Hepatocyte (in vitro differentiated cells): ENCODE measurements around the gene CYGB.

Experiments used
- EZH2 ChIP-seq: fragments of 200-600 bp; sonication (generic); IDR thresholded peaks from 2 replicates; pipeline ENCODE4 v1.6.1; 2016; ENCODE audit warnings: antibody characterized with exemption, mild to moderate bottlenecking, borderline replicate concordance
- EZH2phosphoT487 ChIP-seq: fragments of 200-600 bp; sonication (generic); IDR thresholded peaks from one replicate; pipeline ENCODE4 v1.6.1; 2018; ENCODE audit warnings: antibody characterized with exemption, mild to moderate bottlenecking, low read depth, moderate library complexity; ENCODE audit not compliant: unreplicated experiment, severe bottlenecking
- TF ChIP-seq, protein P1 (sequence below): fragments of 200-600 bp; sonication (generic); IDR thresholded peaks from 2 replicates; pipeline ENCODE4 v1.5.1; 2016; ENCODE audit warnings: antibody characterized with exemption, mild to moderate bottlenecking; ENCODE audit not compliant: poor library complexity

DNA sequence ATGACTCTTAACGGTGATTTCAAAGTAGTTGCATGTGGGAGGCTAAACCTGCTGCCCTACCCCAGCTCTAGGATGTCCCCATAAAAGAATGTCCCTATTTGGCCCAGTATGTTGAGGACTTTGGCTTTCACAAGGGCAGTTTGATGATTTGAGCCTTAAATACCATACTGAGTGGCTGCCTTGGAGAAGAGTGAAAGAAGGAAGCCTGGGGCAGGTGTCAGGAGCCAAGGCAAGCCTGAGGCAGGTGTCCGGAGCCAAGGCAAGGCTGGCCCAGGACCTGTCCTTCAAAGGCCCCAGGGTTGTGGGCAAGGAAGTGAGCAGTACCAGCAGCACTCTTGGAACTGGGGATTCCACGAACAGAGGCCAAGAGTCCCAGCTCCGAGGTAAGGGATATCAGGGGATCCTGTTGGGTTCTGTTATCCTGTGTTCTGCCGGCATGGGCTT, 29.5 kb upstream of the CYGB start:
- TF ChIP-seq, protein P1, sequence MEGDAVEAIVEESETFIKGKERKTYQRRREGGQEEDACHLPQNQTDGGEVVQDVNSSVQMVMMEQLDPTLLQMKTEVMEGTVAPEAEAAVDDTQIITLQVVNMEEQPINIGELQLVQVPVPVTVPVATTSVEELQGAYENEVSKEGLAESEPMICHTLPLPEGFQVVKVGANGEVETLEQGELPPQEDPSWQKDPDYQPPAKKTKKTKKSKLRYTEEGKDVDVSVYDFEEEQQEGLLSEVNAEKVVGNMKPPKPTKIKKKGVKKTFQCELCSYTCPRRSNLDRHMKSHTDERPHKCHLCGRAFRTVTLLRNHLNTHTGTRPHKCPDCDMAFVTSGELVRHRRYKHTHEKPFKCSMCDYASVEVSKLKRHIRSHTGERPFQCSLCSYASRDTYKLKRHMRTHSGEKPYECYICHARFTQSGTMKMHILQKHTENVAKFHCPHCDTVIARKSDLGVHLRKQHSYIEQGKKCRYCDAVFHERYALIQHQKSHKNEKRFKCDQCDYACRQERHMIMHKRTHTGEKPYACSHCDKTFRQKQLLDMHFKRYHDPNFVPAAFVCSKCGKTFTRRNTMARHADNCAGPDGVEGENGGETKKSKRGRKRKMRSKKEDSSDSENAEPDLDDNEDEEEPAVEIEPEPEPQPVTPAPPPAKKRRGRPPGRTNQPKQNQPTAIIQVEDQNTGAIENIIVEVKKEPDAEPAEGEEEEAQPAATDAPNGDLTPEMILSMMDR: no peak
- TF ChIP-seq EZH2phosphoT487 (no peak), EZH2 (no peak)
